Sigmoid colon (tissue), 7 donors: ENCODE data around the gene DHH. TPM values are rescaled to one million over a fixed set of nuclear protein-coding genes. Genes with fewer than 3 reads are reported as not detected.
A peak's percentile ranks its signal among the peaks of the same experiment; 100 is the strongest.

Experiments used
- DNase-seq: peaks from one replicate; pipeline ENCODE4 v3.0.0-alpha.2; 2019
- H3K27ac ChIP-seq, 4 donors: fragments of 200-600 bp; sonication (generic); one replicate each; pipeline ENCODE4 v1.5.1; 2016 to 2019; ENCODE audit warnings: mild to moderate bottlenecking in 1 of 4
- H3K27me3 ChIP-seq, 3 donors: fragments of 200-600 bp; sonication (generic); one replicate each; pipeline ENCODE4 v1.5.1; 2019; ENCODE audit warnings: mild to moderate bottlenecking in 1 of 3
- H3K36me3 ChIP-seq, 4 donors: fragments of 200-600 bp; sonication (generic); one replicate each; pipeline ENCODE4 v1.5.1; 2016 to 2019
- H3K4me1 ChIP-seq, 4 donors: fragments of 200-600 bp; sonication (generic); one replicate each; pipeline ENCODE4 v1.5.1; 2017 to 2019
- H3K4me3 ChIP-seq, 4 donors: fragments of 200-600 bp; sonication (generic); one replicate each; pipeline ENCODE4 v1.5.1; 2017 to 2019; ENCODE audit warnings: mild to moderate bottlenecking in 2 of 4, moderate library complexity in 1 of 4
- H3K9me3 ChIP-seq, 4 donors: fragments of 200-600 bp in 3 of 4; sonication (generic) in 3 of 4; one replicate each; pipeline versions ENCODE4 v1.5.1 to v1.6.1; 2013 to 2019
- CTCF ChIP-seq, 4 experiments: fragments of 450-650 bp in 3 of 4; fragments of 200-600 bp in 1 of 4; IDR thresholded peaks; one replicate each; pipeline ENCODE4 v1.5.1; 2016 to 2019; ENCODE audit warnings: antibody characterized with exemption in 4 of 4, mild to moderate bottlenecking in 3 of 4, moderate library complexity in 2 of 4
- EP300 ChIP-seq, 4 donors: sonication (generic); formaldehyde crosslinking; IDR thresholded peaks; one replicate each; pipeline ENCODE4 v1.6.1; 2017; ENCODE audit warnings: antibody characterized with exemption in 4 of 4
- POLR2A ChIP-seq, 2 donors: fragments of 450-650 bp; IDR thresholded peaks; one replicate each; pipeline ENCODE4 v1.6.1; 2016; ENCODE audit warnings: antibody characterized with exemption in 2 of 2, mild to moderate bottlenecking in 2 of 2, moderate library complexity in 2 of 2
- POLR2AphosphoS5 ChIP-seq, 4 donors: sonication (generic); formaldehyde crosslinking; IDR thresholded peaks; one replicate each; pipeline ENCODE4 v1.6.1; 2017; ENCODE audit warnings: antibody characterized with exemption in 4 of 4
- WGBS, 2 donors: extraction: QIAGEN DNeasy Blood & Tissue Kit; methylation state at CpG; one replicate each; pipeline ENCODE4 v1.1.7; 2013; 5-methylcytosine and 5-hydroxymethylcytosine counted together
- intact Hi-C: fragments of 100-400 bp; cut with DNase I; formaldehyde crosslinking; loops from one replicate; pipeline ENCODE4 v1.15.1; 2023
- polyA plus RNA-seq, 3 donors: library from polyadenylated mRNA; stranded (reverse); fragments of 200-250 nt; gene quantifications; one replicate each; pipeline ENCODE4 v1.2.3, GENCODE V29; 2013
- total RNA-seq, 4 donors: library from RNA; depleted of rRNA; stranded (reverse); fragments of >200 nt; gene quantifications; one replicate each; pipeline ENCODE4 v1.1.0, GENCODE V29; 2016
- donor health status: healthy with polysubstance abuse.
- donor health status: Bipolar disorder and iron deficiency.
- donor health status: healthy.

DHH gene
- total and polyA plus RNA-seq, 7 donors = 0.14 to 0.83 (median 0.63) TPM; not detected in 4

- Histone ChIP-seq H3K9me3 (no peaks in the 10 kb centered on the region), H3K36me3 (no peaks in the 10 kb centered on the region), H3K27me3 (peaks cover 47 to 56% (median 55%) of the 10 kb centered on the region in 3 donors), H3K4me1 (peaks cover 0 to 54% (median 43%) of the 10 kb centered on the region in 4 donors), H3K4me3 (no peak overlapping the region), H3K27ac (no peak overlapping the region)
- WGBS, 2 donors = 56 to 58% methylated on average over 6 of the region's 6 CpGs
- DNase-seq = no peak
- intact Hi-C loops = loop anchor here (1.0 to 2.0 kb wide), 2 partner anchors 32 to 146 kb away; no protein-coding TSS in a partner anchor
- TF ChIP-seq CTCF (IDR thresholded peaks at IDR 0.05) = no peak
- no peak for TF ChIP-seq EP300 (IDR thresholded peaks at IDR 0.05)
- TF ChIP-seq POLR2AphosphoS5 (IDR thresholded peaks at IDR 0.05) = no peak
- TF ChIP-seq POLR2A (IDR thresholded peaks at IDR 0.05) = no peak
These were observed 5.7 kb downstream of the DHH start for GRCh38 chr12:49088932-49089330.

- H3K27ac ChIP-seq = peak overlapping the region in 1 of 4 donors; percentile 20
- 2% methylated on average over 18 of the region's 18 CpGs for WGBS, 2 donors
- intact Hi-C loops = loop anchor here (1.0 to 2.0 kb wide), 2 partner anchors 32 to 147 kb away; no protein-coding TSS in a partner anchor
- no peaks in the 10 kb centered on the region for H3K9me3 ChIP-seq
- H3K36me3 ChIP-seq = no peaks in the 10 kb centered on the region
- peak; percentile 69 to 92 (median 82) for TF ChIP-seq CTCF (IDR thresholded peaks at IDR 0.05)
- TF ChIP-seq POLR2A (IDR thresholded peaks at IDR 0.05) = no peak
- no peak for TF ChIP-seq EP300 (IDR thresholded peaks at IDR 0.05)
- TF ChIP-seq POLR2AphosphoS5 (IDR thresholded peaks at IDR 0.05) = peak in 1 of 4 donors; percentile 12
- DNase-seq = peak; percentile 87
- peaks cover 41 to 51% (median 49%) of the 10 kb centered on the region in 3 donors for H3K27me3 ChIP-seq
- H3K4me1 ChIP-seq = peaks cover 0 to 51% (median 39%) of the 10 kb centered on the region in 4 donors
- no peak overlapping the region for H3K4me3 ChIP-seq
These were observed 6.3 kb downstream of the DHH start for GRCh38 chr12:49088150-49088931.

- peaks cover 20 to 28% (median 27%) of the 10 kb centered on the region in 3 donors for H3K27me3 ChIP-seq
- peak overlapping the region in 1 of 4 donors; percentile 41 for H3K27ac ChIP-seq
- peaks cover 0 to 33% (median 24%) of the 10 kb centered on the region in 4 donors for H3K4me1 ChIP-seq
- H3K9me3 ChIP-seq = no peaks in the 10 kb centered on the region
- no peak overlapping the region for H3K4me3 ChIP-seq
- DNase-seq = no peak
- intact Hi-C loops = no loop called here
- 79 to 80% methylated on average over 3 of the region's 3 CpGs for WGBS, 2 donors
- no peaks in the 10 kb centered on the region for H3K36me3 ChIP-seq
- no peak for TF ChIP-seq POLR2A (IDR thresholded peaks at IDR 0.05)
- TF ChIP-seq CTCF (IDR thresholded peaks at IDR 0.05) = no peak
These were observed 8.5 kb downstream of the DHH start for GRCh38 chr12:49086116-49086515.

- TF ChIP-seq CTCF (IDR thresholded peaks at IDR 0.05) (no peak), POLR2A (IDR thresholded peaks at IDR 0.05) (no peak), POLR2AphosphoS5 (IDR thresholded peaks at IDR 0.05) (no peak), EP300 (IDR thresholded peaks at IDR 0.05) (no peak)
- intact Hi-C loops = no loop called here
- Histone ChIP-seq H3K9me3 (no peaks in the 10 kb centered on the region), H3K4me1 (peaks cover 0 to 17% (median 9%) of the 10 kb centered on the region in 4 donors), H3K36me3 (no peaks in the 10 kb centered on the region), H3K4me3 (no peak overlapping the region), H3K27me3 (peaks cover 4 to 12% (median 10%) of the 10 kb centered on the region in 3 donors), H3K27ac (no peak overlapping the region)
- WGBS, 2 donors = 94 to 98% methylated on average over 3 of the region's 3 CpGs
- no peak for DNase-seq
These were observed 10.2 kb downstream of the DHH start for GRCh38 chr12:49084438-49084837.
